Aortic smooth muscle cell (primary cell): Measurements from ENCODE around the gene ZNF622. TPM values are rescaled to one million over a fixed set of nuclear protein-coding genes. Genes with fewer than 3 reads are reported as not detected.

ENCODE experiments used
- total RNA-seq: library from RNA; depleted of rRNA; stranded (reverse); fragments of >200 nt; gene quantifications from 2 replicates; pipeline ENCODE4 v1.2.3, GENCODE V29; 2014

The ZNF622 gene, protein sequence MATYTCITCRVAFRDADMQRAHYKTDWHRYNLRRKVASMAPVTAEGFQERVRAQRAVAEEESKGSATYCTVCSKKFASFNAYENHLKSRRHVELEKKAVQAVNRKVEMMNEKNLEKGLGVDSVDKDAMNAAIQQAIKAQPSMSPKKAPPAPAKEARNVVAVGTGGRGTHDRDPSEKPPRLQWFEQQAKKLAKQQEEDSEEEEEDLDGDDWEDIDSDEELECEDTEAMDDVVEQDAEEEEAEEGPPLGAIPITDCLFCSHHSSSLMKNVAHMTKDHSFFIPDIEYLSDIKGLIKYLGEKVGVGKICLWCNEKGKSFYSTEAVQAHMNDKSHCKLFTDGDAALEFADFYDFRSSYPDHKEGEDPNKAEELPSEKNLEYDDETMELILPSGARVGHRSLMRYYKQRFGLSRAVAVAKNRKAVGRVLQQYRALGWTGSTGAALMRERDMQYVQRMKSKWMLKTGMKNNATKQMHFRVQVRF
- total RNA-seq = 48.7 and 56.1 TPM in 2 replicates

DNA sequence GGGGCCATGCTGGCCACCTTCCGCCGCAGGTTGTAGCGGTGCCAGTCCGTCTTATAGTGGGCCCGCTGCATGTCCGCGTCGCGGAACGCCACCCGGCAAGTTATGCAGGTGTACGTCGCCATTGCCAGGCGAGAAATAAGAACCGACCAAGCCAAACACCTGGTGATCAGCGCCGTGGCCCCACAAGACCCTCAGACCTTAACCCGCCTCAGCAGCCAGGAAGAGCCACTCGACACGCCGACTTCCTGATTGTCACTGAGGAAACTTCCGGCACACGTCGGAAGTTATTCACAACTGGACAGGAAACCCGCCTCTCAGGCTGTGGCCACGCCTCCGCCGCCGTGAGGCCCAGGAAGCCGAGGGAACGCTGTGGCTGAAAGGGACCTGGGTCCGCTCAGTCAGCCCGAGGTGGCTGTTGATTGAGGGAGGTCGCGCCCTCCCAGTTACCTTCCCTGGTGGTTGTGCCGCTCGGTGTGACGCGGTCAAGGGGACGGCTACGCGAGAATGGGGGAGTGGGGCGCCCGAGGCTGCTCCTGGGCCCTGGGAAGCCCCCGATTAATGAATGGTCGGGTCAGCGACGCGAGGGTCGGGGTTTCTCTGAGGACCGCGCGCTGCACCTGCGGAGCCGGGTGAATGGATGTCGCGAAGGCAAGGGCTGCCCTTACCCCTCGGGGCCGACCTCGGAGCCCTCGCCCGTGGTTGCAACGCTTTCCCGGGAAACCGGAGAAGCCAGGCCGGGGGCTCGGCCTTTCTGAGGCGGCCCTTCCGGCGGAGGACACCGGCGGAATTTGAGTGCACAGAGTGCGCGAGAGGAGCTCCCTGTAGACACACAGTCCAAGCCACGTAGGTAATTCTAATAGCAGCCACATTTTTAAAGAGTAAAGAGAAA lies at the start of gene ZNF622:
Gene ZNF622 (minus strand): TSS at position 257 of the 889 bp plus-strand sequence. CDS start 135 bp downstream, at position 122.

Other genes starting within 250 kb of the ZNF622 start
- gene RETREG1, start 151.2 kb upstream of the ZNF622 start, total RNA-seq = 1.1 and 1.6 TPM in 2 replicates